ENCODE measurements around the gene RHOG.

RHOG gene

DNA sequence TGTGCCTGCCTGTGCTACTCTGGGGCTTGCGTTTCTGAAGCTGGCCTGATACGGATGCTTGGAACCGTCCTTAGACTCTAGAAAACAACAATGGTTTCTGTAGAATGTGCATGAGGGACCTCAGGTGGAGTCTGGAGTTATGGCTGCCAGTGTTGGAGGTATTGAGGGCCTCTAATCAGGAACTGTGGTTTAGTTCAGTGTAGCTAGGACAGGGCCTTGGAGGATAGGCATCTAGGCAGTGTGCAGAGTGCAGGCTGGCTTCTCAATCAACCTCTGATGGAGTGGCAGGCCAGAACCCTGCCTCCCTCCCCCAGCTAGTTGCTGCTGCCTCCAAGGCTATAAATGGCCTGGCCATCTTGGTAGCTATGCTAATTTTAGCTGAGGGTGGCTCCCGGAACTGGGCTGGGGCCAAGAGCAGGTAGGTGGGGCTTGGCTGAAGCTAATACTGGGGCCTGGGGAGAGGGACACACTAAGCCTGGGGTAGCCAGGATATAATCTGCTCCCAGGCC lies 18.7 kb upstream of the RHOG start:
- DNase-seq (ENCODE audit: low spot score), result no peak

DNA sequence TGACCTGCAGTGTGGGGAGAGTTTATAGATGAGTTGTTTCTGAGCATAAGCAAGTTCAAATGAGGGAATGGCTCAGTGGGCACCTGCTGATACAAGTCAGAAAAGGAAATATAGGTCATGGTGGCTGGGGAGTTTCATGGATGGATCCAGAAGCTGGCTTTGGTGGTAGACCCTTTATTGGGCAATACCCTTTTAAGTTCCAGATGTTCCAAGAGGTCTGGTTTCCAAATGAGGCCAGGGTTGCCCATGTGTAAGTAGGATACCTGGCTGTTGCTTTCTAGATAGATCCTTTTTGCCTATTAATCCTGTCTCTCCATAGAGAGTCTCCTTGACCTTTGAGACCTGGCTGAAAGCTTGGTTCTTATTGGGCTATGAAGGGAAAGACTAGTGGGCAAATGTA lies 16.9 kb upstream of the RHOG start:
- no peak for DNase-seq (ENCODE audit: low spot score)

DNA sequence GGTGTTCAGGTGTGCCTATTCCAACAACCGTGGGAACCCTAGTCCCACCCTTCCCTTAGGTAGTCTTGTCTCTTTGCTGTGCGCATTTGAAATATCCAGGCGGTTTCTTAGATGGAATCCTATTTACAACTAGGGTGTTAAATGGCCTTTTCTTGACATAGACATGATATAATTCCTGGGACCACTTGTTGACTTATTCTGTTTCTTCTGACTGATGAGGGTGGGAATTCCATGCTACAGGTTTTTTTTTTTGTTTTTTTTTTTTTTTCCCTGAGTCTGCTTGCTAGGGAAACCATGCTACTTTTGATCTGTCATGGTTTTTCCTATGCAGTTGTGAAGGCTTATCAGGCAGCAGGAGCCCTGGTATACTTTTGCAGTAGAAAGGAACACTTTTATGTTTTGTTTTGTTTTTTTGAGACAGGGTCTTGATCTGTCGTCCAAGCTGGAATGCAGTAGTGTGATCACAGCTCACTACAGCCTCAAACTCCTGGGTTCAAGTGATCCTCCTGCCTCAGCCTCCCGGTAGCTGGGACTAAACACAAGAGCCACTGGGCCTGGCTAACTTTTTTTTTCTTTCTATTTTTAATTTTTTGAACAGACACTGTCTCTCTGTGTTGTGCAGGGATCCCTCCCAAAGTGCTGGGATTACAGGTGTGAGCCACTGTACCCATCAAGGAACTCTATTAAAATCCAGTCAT lies 16.2 kb upstream of the RHOG start:
- DNase-seq (ENCODE audit: low spot score), result no peak

DNA sequence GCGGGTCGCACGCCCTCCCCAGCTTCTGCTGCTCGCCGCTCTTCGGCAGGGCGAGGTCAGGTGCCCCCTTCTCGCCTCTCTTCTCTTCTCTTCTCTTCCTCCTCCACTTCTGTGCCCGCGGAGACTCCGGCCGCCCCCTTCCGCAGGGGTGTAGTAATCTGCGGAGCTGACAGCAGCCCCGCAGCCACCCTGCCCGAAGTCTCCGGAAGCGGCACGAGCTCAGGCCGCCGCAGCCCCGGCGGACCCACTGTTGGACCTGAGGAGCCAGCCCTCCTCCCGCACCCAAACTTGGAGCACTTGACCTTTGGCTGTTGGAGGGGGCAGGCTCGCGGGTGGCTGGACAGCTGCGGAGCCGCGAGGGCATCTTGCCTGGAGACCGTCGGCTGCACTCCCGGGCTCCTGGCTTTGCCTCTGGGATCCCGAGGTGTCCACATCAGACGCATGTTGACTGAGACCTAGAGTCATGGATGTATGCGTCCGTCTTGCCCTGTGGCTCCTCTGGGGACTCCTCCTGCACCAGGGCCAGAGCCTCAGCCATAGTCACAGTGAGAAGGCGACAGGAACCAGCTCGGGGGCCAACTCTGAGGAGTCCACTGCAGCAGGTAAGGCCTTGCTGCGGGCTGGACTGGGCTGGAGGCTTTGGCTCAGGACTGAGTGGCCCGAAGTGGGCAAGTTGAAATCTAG lies 15.2 kb upstream of the RHOG start:
- DNase-seq (ENCODE audit: low spot score), result no peak

GRCh38 chr11:3854977-3855807 lies 14.4 kb upstream of the RHOG start, which contains the start of gene STIM1:
TSS of gene STIM1 (plus strand) at chr11:3855664. CDS start at chr11:3856271, 607 bp downstream.
- peak; percentile 97 for DNase-seq (ENCODE audit: low spot score)

GRCh38 chr11:3854660-3854976 lies 13.9 kb upstream of the RHOG start:
- DNase-seq (ENCODE audit: low spot score), result no peak

GRCh38 chr11:3853899-3854659 lies 13.3 kb upstream of the RHOG start:
- DNase-seq (ENCODE audit: low spot score), result no peak

GRCh38 chr11:3853545-3853842 lies 12.7 kb upstream of the RHOG start:
- DNase-seq (ENCODE audit: low spot score), result no peak

DNA sequence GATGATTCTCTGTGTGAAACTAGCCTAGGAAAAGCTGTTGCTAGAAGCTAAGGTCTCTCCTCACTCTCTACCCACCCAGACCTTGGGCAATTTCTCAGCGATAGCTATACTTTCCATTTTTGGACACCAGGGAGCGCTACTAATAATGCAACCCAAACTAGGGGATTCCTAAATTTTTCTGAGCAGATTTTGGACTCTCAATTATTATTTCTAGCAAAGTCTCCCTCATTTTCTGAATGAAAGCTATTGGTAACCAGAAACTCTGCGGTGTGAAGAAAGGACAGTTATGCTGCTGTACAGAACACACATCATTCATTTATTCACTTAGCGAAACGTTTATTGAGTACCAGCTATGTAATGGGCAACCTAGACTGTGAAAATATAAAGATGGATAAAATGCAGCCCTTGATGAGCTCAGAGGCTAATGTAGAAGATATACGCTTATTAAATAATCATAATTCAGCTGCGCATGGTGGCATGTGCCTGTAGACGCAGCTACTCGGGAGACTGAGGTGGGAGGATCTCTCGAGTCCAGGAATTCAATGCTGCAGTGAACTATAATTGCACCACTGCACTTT lies 8.6 kb upstream of the RHOG start:
- DNase-seq (ENCODE audit: low spot score), result no peak

DNA sequence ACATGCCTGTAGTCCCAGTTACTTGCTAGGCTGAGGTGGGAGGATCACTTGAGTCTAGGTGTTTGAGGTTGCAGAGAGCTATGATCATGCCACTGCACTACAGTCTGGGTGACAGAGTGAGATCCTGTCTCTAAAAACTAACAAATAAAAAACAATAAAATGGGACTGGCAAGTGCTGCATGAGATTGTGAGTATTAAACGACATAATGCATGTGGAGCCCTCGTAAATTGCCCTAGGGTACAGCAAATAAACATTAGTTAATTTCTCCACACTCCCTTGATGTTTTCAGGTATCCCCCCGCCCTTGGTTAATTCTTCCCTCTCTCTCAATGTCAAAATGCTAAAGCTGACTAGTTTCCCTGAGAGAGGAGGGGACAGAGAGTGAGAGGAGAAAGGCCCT lies 4.9 kb upstream of the RHOG start:
- no peak for DNase-seq (ENCODE audit: low spot score)

DNA sequence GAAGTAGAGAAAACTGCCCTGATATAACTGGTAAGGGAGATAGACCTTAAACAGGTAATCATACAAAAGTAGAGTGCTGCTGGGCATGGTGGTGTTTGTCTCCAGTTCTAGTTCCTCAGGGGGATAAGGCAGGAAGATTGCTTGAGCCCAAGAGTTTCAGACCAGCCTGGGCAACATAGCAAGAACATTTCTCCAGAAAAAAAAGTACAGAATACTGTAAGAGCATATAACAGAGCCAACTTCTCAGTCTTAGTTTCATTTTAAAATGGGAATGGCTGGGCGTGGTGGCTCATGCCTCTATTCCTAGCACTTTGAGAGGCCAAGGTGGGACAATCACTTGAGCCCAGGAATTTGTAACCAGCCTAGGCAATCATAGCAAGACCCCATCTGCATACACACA lies 4.5 kb upstream of the RHOG start:
- DNase-seq (ENCODE audit: low spot score), result no peak

DNA sequence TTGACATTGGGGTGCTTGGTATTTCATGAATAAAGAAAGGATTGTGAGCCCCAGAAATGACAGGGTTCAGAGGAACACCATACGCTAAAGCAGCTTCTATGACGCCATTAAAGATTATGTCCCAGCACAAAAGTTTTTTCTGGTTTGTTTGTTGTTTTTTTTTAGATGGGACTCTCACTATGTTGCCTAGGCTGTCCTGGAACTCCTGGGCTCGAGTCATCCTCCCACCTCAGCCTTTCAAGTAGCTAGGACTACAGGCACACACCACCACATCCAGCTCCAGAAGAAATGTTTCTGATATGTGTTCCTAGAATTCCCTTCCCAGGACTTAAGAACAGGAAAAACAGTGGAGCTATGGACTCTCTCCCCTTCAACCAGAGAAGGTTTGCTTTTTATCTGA lies 2.6 kb upstream of the RHOG start:
- DNase-seq (ENCODE audit: low spot score), result no peak

DNA sequence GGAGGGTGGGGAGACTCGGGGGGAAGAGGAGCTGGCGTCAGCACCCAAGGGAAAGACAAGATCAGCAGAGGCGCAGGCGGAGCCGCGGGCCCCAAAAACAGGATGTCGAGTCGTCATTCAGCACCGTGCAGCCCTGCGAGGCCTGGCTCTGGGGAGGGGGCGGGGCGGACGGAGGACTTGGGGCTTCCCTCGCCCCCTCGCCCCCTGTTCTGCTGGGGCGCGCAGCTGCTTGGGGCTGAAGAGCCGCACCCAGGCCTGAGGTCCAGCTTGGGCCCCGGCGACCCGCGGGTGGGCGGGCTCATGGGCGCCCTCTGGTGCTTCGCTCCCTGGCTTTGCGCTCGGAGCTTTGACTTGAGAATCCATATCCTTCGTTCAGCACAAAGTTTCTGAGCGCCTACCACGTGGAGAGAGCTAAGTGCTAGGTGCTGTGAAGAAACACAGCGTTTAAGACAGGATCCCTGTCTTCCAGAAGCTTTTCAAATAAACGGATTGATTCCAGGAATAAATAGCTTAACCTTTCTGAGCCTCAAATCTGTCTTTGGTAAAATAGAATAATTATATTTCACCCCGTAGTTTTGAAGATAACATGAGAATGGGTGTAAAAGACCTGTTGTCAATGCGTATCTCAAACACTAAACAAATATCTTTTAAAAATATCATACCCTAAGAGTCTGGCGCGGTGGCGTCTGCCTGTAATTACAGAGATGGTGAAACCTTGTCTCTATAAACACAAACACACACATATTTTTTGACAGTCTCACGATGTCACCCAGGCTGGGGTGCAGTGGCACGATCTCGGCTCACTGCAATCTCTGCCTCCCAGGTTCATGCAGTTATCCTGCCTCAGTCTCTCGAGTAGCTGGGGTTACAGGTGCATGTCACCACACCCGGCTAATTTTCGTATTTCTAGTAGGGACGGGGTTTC lies 929 bp upstream of the RHOG start:
- DNase-seq (ENCODE audit: low spot score), result peak; percentile 88

- no peak for DNase-seq (ENCODE audit: low spot score)
Observed at GRCh38 chr11:3840004-3840869, 522 bp downstream of the RHOG start.

DNA sequence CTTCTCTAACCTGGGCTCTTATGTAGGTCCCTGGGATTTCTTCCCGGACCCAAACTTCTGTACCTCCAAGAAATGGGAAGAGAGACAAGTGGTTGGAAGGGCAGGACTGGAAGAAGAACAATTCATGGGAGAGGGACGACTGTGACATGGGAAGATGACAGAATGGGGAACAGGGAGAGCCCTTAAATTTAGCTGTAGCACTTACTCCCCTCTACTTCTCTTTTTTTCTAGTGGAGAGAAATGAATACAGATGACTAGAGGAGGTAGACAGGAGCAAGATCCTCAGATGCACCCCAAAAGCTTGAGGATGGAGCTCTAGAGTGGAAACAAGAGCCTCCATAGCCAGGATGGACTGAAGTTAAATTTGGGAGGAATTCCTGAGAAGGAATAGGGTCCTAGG lies 2.3 kb downstream of the RHOG start:
- DNase-seq (ENCODE audit: low spot score), result no peak

DNA sequence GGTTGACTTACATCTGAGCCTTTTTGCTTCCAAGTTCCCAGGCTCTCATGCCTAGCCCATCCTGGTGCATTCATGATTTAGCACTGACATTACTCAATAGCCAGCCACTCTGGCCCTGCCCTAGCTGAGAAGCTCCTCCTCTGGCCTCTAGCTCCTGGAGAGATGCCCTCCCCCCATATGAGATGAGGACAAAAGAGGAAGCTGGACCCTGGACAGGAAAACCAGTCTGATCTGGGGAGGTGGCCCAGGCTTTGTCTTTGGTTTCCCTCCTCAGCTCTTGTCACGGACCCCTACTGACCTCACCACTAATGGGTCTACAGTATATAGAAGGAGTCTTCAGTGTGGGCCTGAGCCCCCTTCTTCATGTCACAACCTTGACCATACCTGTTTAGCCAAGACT lies 3.0 kb downstream of the RHOG start:
- DNase-seq (ENCODE audit: low spot score), result no peak

GRCh38 chr11:3836903-3837302 lies 3.9 kb downstream of the RHOG start:
- no peak for DNase-seq (ENCODE audit: low spot score)

- no peak for DNase-seq (ENCODE audit: low spot score)
Observed at GRCh38 chr11:3835751-3836150, 5.0 kb downstream of the RHOG start.

DNA sequence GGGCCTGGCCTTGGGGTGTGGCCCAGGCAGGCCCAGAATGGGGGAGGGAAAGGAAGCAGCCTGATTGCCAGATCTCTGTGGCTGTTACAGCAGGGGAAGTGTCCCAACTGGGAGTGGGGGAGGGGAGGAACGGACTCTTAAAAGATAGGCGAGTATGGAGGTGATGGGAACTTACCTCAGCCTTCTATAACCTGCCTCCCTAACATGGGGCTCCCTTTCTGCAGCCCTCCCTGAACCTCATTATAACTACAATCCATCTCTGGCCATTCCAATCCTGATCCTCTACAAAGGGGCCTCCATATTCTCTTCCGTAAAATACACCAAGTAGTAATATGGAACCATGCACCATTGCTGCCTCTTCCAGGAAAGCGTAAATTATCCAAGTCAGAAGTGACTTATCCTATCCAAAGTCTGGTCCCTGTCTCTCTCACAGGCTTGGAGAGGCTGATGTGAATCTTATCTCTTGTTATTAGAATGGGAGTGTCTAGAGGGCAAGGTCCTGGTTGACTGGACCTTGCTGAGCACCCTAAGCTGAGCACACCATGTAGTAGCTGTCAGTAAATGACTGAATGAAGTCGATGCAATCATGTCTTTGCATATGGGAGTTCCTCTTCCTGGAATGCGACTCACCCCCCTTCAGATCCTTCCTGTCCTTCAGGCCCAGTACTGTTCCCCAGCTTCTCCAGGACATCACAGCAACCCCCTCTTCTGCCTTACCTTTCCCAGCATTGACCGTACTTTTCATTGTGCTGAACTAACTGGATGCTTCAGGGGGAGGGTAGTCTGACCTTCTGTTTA lies 5.9 kb downstream of the RHOG start:
- DNase-seq (ENCODE audit: low spot score), result no peak
